MM.1S (cell line): ENCODE data around the gene TTC28.

Experiments
- DNase-seq: peaks from one replicate; pipeline ENCODE4 v3.0.0-alpha.2; 2015
- H2AFZ ChIP-seq: fragments of 300-600 bp; sonication (generic); 2 replicates; pipeline ENCODE4 v1.6.0; 2016; ENCODE audit warnings: antibody characterized with exemption, low read length
- H3F3A ChIP-seq: fragments of 300-600 bp; sonication (generic); 2 replicates; pipeline ENCODE4 v1.6.1; 2016; ENCODE audit warnings: mild to moderate bottlenecking, antibody characterized with exemption, low read length, moderate library complexity, mixed read lengths; ENCODE audit not compliant: insufficient read depth
- H3K27ac ChIP-seq: fragments of 300-600 bp; sonication (generic); 2 replicates; pipeline ENCODE4 v1.5.1; 2016; ENCODE audit warnings: mild to moderate bottlenecking, low read length
- H3K27me3 ChIP-seq: fragments of 300-600 bp; sonication (generic); replicated peaks from 2 replicates; pipeline ENCODE4 v1.6.0; 2016; ENCODE audit warnings: low read length; ENCODE audit not compliant: insufficient read depth
- H3K36me3 ChIP-seq: fragments of 300-600 bp; sonication (generic); replicated peaks from 2 replicates; pipeline ENCODE4 v1.6.1; 2016; ENCODE audit warnings: mild to moderate bottlenecking, low read length, mixed read lengths; ENCODE audit not compliant: insufficient read depth
- H3K4me1 ChIP-seq: fragments of 300-600 bp; sonication (generic); 2 replicates; pipeline ENCODE4 v1.6.1; 2016; ENCODE audit warnings: low read length, mixed read lengths
- H3K4me2 ChIP-seq: fragments of 300-600 bp; sonication (generic); 2 replicates; pipeline ENCODE4 v1.6.0; 2016; ENCODE audit warnings: low read depth, low read length
- H3K4me3 ChIP-seq: fragments of 300-600 bp; sonication (generic); 2 replicates; pipeline ENCODE4 v1.5.1; 2016; ENCODE audit warnings: low read length, mixed read lengths
- H3K79me2 ChIP-seq: fragments of 300-600 bp; sonication (generic); 2 replicates; pipeline ENCODE4 v1.6.1; 2016; ENCODE audit warnings: mixed run types, low read length, mixed read lengths
- H3K9ac ChIP-seq: fragments of 300-600 bp; sonication (generic); 2 replicates; pipeline ENCODE4 v1.6.1; 2016; ENCODE audit warnings: low read length, mixed read lengths
- H3K9me2 ChIP-seq: fragments of 300-600 bp; sonication (generic); replicated peaks from 2 replicates; pipeline ENCODE4 v1.6.1; 2016; ENCODE audit warnings: mild to moderate bottlenecking, low read length, mixed read lengths; ENCODE audit not compliant: insufficient read depth
- H3K9me3 ChIP-seq: fragments of 300-600 bp; sonication (generic); replicated peaks from 2 replicates; pipeline ENCODE4 v1.6.1; 2016; ENCODE audit warnings: mild to moderate bottlenecking, low read length, mixed read lengths; ENCODE audit not compliant: insufficient read depth
- H4K20me1 ChIP-seq: fragments of 300-600 bp; sonication (generic); 2 replicates; pipeline ENCODE4 v1.6.1; 2016; ENCODE audit warnings: mild to moderate bottlenecking, low read length, moderate library complexity, mixed read lengths; ENCODE audit not compliant: insufficient read depth
- CTCF ChIP-seq: fragments of 300-600 bp; sonication (generic); IDR thresholded peaks from 2 replicates; pipeline ENCODE4 v1.5.1; 2016; ENCODE audit warnings: antibody characterized with exemption, low read length, mixed read lengths
- EZH2 ChIP-seq: fragments of 300-600 bp; sonication (generic); optimal IDR thresholded peaks from 2 replicates; pipeline ENCODE3; 2017; ENCODE audit warnings: low read depth, mild to moderate bottlenecking, antibody characterized with exemption, low read length, mixed read lengths
- EZH2phosphoT487 ChIP-seq: fragments of 300-600 bp; sonication (generic); IDR thresholded peaks from 2 replicates; pipeline ENCODE4 v1.6.1; 2018; ENCODE audit warnings: antibody characterized with exemption, low read length

Gene TTC28

GRCh38 chr22:28448625-28449024, 231.0 kb downstream of the TTC28 start:
- no peaks in the 10 kb centered on the region for H3K36me3 ChIP-seq
- no peaks in the 10 kb centered on the region for H4K20me1 ChIP-seq
- H3K4me1 ChIP-seq = no peaks in the 10 kb centered on the region
- no peak overlapping the region for H2AFZ ChIP-seq
- H3K9ac ChIP-seq = no peak overlapping the region
- TF ChIP-seq CTCF (no peak), EZH2phosphoT487 (no peak), EZH2 (no peak)
- no peak overlapping the region for H3K4me2 ChIP-seq
- H3F3A ChIP-seq = no peaks in the 10 kb centered on the region
- H3K9me3 ChIP-seq = no peaks in the 10 kb centered on the region
- H3K9me2 ChIP-seq = no peaks in the 10 kb centered on the region
- no peaks in the 10 kb centered on the region for H3K27me3 ChIP-seq
- DNase-seq = no peak
- no peak overlapping the region for H3K27ac ChIP-seq
- no peak overlapping the region for H3K4me3 ChIP-seq
- H3K79me2 ChIP-seq = no peaks in the 10 kb centered on the region

DNA sequence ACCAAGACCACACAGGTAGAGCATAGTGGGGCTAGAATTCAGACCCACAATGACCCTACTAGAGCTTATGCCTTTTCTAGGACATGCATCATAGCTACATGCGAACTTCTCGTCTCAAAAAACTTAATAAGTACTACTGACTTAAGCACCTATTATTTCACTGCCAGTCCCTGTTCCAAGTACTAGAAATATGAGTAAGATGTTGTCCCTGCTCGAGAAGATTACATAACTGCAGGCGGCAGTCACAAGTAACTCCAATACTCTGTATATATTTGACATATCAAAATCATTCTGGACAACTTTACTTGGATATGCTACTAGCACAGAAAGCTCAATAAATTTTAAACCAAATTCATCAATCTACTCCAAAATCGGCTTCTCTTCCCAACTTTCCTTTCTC, 235.0 kb downstream of the TTC28 start:
- DNase-seq = no peak
- Histone ChIP-seq H3K9ac (no peak overlapping the region), H3K27me3 (no peaks in the 10 kb centered on the region), H3K9me2 (no peaks in the 10 kb centered on the region), H4K20me1 (no peaks in the 10 kb centered on the region), H3K79me2 (no peaks in the 10 kb centered on the region), H3F3A (no peaks in the 10 kb centered on the region), H3K4me3 (no peak overlapping the region), H3K27ac (no peak overlapping the region), H3K36me3 (no peaks in the 10 kb centered on the region), H3K4me1 (no peaks in the 10 kb centered on the region), H3K9me3 (no peaks in the 10 kb centered on the region), H2AFZ (no peak overlapping the region), H3K4me2 (no peak overlapping the region)
- TF ChIP-seq EZH2phosphoT487 (no peak), CTCF (no peak), EZH2 (no peak)

- H3K36me3 ChIP-seq = no peaks in the 10 kb centered on the region
- no peaks in the 10 kb centered on the region for H4K20me1 ChIP-seq
- H3K9ac ChIP-seq = no peak overlapping the region
- H3K9me2 ChIP-seq = no peaks in the 10 kb centered on the region
- DNase-seq = no peak
- no peak overlapping the region for H3K4me2 ChIP-seq
- H3F3A ChIP-seq = no peaks in the 10 kb centered on the region
- H3K4me3 ChIP-seq = no peak overlapping the region
- no peak for TF ChIP-seq CTCF
- TF ChIP-seq EZH2phosphoT487 = no peak
- TF ChIP-seq EZH2 = no peak
- no peaks in the 10 kb centered on the region for H3K79me2 ChIP-seq
- no peaks in the 10 kb centered on the region for H3K27me3 ChIP-seq
- H3K27ac ChIP-seq = no peak overlapping the region
- H2AFZ ChIP-seq = no peak overlapping the region
- no peaks in the 10 kb centered on the region for H3K4me1 ChIP-seq
- no peaks in the 10 kb centered on the region for H3K9me3 ChIP-seq
Observed at GRCh38 chr22:28443526-28443876, 236.1 kb downstream of the TTC28 start.
